Panc1 (cell line): ENCODE data around the gene KCNG2. TPM values are rescaled to one million over a fixed set of nuclear protein-coding genes. Genes with fewer than 3 reads are reported as not detected.

Experiments used
- ATAC-seq: fragments of 200-7000 bp; cut with Tn5 transposase; 2 replicates; pipeline ENCODE4 v1.9.1; 2020; ENCODE audit warnings: mild to moderate bottlenecking, moderate library complexity
- BruUV-seq: library from RNA; stranded (reverse); fragments of 400-500 nt; replicated peaks from 2 replicates; lab custom pipeline; 2021; lab: Mats Ljungman, UMichigan
- CTCF ChIA-PET: fragments of 300-600 bp; sonication (Branson Sonifier 250); formaldehyde crosslinking; loops from one replicate; lab custom pipeline; 2022; ENCODE audit warnings: antibody characterized with exemption; lab: Charles Lee
- POLR2A ChIA-PET: fragments of 300-600 bp; sonication (Branson Sonifier 250); formaldehyde crosslinking; loops from one replicate; lab custom pipeline; 2022; ENCODE audit warnings: antibody characterized with exemption; lab: Charles Lee
- DNase-seq: peaks from one replicate; pipeline ENCODE4 v3.0.0-alpha.2; 2010; ENCODE audit warnings: low read depth, low spot score
- H3K27ac ChIP-seq: 2 replicates; pipeline ENCODE4 v1.5.1; 2011; ENCODE audit warnings: mild to moderate bottlenecking, low read length, inconsistent platforms
- H3K27me3 ChIP-seq: fragments of 200-500 bp; sonication (Bioruptor generic); 2 replicates; pipeline ENCODE4 v1.6.0; 2014; ENCODE audit warnings: low read length, inconsistent platforms; ENCODE audit not compliant: control insufficient read depth, insufficient read depth
- H3K36me3 ChIP-seq: fragments of 200-500 bp; sonication (Bioruptor generic); 2 replicates; pipeline ENCODE4 v1.5.1; 2014; ENCODE audit warnings: inconsistent platforms, mild to moderate bottlenecking, low read length, moderate library complexity; ENCODE audit not compliant: control insufficient read depth, insufficient read depth
- H3K4me1 ChIP-seq: 2 replicates; pipeline ENCODE4 v1.5.1; 2011; ENCODE audit warnings: inconsistent platforms, mild to moderate bottlenecking, low read length, moderate library complexity; ENCODE audit not compliant: control insufficient read depth, insufficient read depth
- H3K4me3 ChIP-seq, 2 experiments: 2 replicates each; pipeline ENCODE4 v1.5.1; 2011 to 2012; ENCODE audit warnings: low read depth in 2 of 2, low read length in 2 of 2, mild to moderate bottlenecking in 2 of 2, inconsistent platforms in 1 of 2, moderate library complexity in 1 of 2
- H3K9me3 ChIP-seq: fragments of 200-500 bp; sonication (Bioruptor generic); 2 replicates; pipeline ENCODE4 v1.5.1; 2014; ENCODE audit warnings: low read depth, mild to moderate bottlenecking, inconsistent platforms, low read length, moderate library complexity; ENCODE audit not compliant: control insufficient read depth, insufficient read depth
- POLR2AphosphoS5 ChIP-seq: IDR thresholded peaks from 2 replicates; pipeline ENCODE4 v1.6.1; 2012; ENCODE audit warnings: mild to moderate bottlenecking, low read depth, low read length, moderate library complexity
- SIN3A ChIP-seq: IDR thresholded peaks from 2 replicates; pipeline ENCODE4 v1.6.1; 2012; ENCODE audit warnings: low read depth, mild to moderate bottlenecking, low read length, moderate library complexity, borderline replicate concordance; ENCODE audit not compliant: insufficient read depth
- TCF7L2 ChIP-seq: IDR thresholded peaks from 2 replicates; pipeline ENCODE4 v1.6.1; 2011; ENCODE audit warnings: mild to moderate bottlenecking, low read depth, low read length, inconsistent platforms
- in situ Hi-C: cut with HindIII; loops from 2 replicates; pipeline ENCODE4 v1.10.0; 2016; ENCODE audit warnings: low sequenced_read_pairs, low pct_unique_long_range_greater_than_20kb
- intact Hi-C: fragments of 100-400 bp; cut with micrococcal nuclease; formaldehyde crosslinking; loops from one replicate; pipeline ENCODE4 v1.10.0; 2022; ENCODE audit not compliant: unreplicated experiment
- total RNA-seq: library from RNA; stranded (reverse); gene quantifications from one replicate; pipeline ENCODE4 v1.2.1, GENCODE V29; 2021; ENCODE audit not compliant: unreplicated experiment
- TF ChIP-seq, protein P1 (sequence below): fragments of 450-650 bp; IDR thresholded peaks from 2 replicates; pipeline ENCODE4 v1.5.1; 2017; ENCODE audit warnings: mild to moderate bottlenecking
- TF ChIP-seq, protein P2 (sequence below), 2 experiments: IDR thresholded peaks; 2 replicates each; pipeline ENCODE4 v1.6.1; 2011 to 2012; ENCODE audit warnings: low read depth in 2 of 2, control low read depth in 1 of 2, low read length in 1 of 2, mild to moderate bottlenecking in 1 of 2, moderate library complexity in 1 of 2; ENCODE audit not compliant: insufficient read depth in 1 of 2

KCNG2 gene
- total RNA-seq, 1 experiment from 2014 or later, result not detected

DNA sequence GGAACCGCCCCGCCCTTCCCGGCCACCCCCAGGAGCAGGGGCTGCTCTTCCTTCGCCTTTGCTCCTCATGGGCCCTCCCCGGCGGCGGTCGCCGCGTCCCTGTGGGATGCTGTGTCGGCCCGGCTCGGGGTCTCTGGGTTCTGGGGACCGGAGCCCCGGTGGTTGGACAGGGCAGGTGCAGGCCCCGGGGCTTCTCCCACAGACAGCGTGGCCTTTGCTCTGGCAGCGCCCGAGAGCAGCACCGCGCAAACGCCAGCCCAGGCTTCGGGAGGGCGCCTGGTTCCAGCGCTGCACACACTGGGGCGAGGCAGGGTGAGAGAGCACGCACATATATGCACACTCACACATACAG, 9.0 kb upstream of the KCNG2 start:
- ATAC-seq, result no peak
- no peak overlapping the region for H3K4me3 ChIP-seq
- TF ChIP-seq, protein P1, sequence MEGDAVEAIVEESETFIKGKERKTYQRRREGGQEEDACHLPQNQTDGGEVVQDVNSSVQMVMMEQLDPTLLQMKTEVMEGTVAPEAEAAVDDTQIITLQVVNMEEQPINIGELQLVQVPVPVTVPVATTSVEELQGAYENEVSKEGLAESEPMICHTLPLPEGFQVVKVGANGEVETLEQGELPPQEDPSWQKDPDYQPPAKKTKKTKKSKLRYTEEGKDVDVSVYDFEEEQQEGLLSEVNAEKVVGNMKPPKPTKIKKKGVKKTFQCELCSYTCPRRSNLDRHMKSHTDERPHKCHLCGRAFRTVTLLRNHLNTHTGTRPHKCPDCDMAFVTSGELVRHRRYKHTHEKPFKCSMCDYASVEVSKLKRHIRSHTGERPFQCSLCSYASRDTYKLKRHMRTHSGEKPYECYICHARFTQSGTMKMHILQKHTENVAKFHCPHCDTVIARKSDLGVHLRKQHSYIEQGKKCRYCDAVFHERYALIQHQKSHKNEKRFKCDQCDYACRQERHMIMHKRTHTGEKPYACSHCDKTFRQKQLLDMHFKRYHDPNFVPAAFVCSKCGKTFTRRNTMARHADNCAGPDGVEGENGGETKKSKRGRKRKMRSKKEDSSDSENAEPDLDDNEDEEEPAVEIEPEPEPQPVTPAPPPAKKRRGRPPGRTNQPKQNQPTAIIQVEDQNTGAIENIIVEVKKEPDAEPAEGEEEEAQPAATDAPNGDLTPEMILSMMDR, result no peak
- no peak for TF ChIP-seq TCF7L2
- no peak for TF ChIP-seq SIN3A
- TF ChIP-seq, protein P2, sequence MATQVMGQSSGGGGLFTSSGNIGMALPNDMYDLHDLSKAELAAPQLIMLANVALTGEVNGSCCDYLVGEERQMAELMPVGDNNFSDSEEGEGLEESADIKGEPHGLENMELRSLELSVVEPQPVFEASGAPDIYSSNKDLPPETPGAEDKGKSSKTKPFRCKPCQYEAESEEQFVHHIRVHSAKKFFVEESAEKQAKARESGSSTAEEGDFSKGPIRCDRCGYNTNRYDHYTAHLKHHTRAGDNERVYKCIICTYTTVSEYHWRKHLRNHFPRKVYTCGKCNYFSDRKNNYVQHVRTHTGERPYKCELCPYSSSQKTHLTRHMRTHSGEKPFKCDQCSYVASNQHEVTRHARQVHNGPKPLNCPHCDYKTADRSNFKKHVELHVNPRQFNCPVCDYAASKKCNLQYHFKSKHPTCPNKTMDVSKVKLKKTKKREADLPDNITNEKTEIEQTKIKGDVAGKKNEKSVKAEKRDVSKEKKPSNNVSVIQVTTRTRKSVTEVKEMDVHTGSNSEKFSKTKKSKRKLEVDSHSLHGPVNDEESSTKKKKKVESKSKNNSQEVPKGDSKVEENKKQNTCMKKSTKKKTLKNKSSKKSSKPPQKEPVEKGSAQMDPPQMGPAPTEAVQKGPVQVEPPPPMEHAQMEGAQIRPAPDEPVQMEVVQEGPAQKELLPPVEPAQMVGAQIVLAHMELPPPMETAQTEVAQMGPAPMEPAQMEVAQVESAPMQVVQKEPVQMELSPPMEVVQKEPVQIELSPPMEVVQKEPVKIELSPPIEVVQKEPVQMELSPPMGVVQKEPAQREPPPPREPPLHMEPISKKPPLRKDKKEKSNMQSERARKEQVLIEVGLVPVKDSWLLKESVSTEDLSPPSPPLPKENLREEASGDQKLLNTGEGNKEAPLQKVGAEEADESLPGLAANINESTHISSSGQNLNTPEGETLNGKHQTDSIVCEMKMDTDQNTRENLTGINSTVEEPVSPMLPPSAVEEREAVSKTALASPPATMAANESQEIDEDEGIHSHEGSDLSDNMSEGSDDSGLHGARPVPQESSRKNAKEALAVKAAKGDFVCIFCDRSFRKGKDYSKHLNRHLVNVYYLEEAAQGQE (IDR thresholded peaks at IDR 0.05; ENCODE audit: insufficient read depth in 1 of 2, low read depth in 2 of 2, low read length in 1 of 2), result no peak
- no peak for TF ChIP-seq POLR2AphosphoS5
- ChIA-PET POLR2A (no interaction called here), CTCF (no interaction called here)
- peaks cover 25% of the 10 kb centered on the region for H3K27me3 ChIP-seq
- H3K9me3 ChIP-seq, result no peaks in the 10 kb centered on the region
- intact Hi-C loops, result no loop called here
- no TSS peak for BruUV-seq
- no peak for DNase-seq
- in situ Hi-C loops, result no loop called here
- no peaks in the 10 kb centered on the region; the same call in 1 of the 2 replicates for H3K4me1 ChIP-seq
- H3K27ac ChIP-seq, result no peak overlapping the region
- H3K36me3 ChIP-seq, result no peaks in the 10 kb centered on the region

DNA sequence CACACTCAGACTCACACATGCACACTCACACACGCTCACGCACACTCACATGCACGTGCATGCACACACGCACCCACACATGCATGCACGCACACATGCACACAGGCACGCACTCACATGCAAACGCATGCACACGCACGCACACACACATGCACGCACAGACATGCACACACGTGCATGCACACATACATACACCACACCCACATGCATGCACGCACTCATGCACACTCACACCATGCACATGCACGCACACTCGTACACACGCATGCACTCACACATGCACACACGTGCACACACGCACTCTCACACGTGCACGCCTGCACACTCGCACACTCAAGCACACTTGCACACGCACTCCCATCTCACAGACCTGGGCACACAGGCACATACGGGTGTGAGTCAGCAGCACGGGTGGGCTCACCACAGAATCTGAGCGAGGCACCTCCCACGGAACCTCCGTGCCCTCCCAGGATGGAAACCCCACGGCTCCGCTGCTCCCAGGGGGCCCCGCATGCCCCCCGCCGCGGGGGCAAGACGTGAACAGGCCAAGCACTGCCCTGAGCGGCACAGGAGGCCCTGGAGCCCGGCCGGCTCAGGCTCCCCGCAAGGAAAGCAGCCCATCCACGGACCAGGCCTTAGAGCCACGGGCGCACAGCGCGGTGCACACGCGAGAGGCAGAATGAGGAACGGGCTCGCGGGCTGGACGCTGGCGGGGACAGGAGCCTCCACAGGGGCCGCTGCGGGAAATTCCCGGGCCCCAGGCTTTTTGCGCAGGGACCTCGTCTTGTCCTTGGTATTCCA, 8.4 kb upstream of the KCNG2 start:
- BruUV-seq, result no TSS peak
- Histone ChIP-seq H3K36me3 (no peaks in the 10 kb centered on the region), H3K4me1 (no peaks in the 10 kb centered on the region; the same call in 1 of the 2 replicates)

More for the DNA sequence above, 8.4 kb upstream of the KCNG2 start:
- no peak for TF ChIP-seq TCF7L2
- TF ChIP-seq, protein P1, result no peak
- TF ChIP-seq, protein P2 (IDR thresholded peaks at IDR 0.05; ENCODE audit: insufficient read depth in 1 of 2, low read depth in 2 of 2, low read length in 1 of 2), result no peak
- TF ChIP-seq POLR2AphosphoS5, result no peak
- no peak for TF ChIP-seq SIN3A
- intact Hi-C loops (no loop called here), in situ Hi-C loops (no loop called here)
- H3K4me3 ChIP-seq, result no peak overlapping the region
- no peak for DNase-seq
- ChIA-PET POLR2A (no interaction called here), CTCF (no interaction called here)
- peaks cover 22% of the 10 kb centered on the region for H3K27me3 ChIP-seq
- no peak overlapping the region for H3K27ac ChIP-seq
- ATAC-seq, result no peak
- no peaks in the 10 kb centered on the region for H3K9me3 ChIP-seq
